GM18498 (cell line): ENCODE results near the gene FTO.
A peak's percentile ranks its signal among the peaks of the same experiment; 100 is the strongest.
"Not testable (repeated sequence)": the region's sequence is repeated elsewhere in the genome, so short reads cannot be mapped to it uniquely, and the experiment has no call there.

Experiments used
- ATAC-seq: cut with Tn5 transposase; IDR thresholded peaks from one replicate; pipeline ENCODE4 v1.9.1; 2021; ENCODE audit warnings: mild to moderate bottlenecking, moderate library complexity; ENCODE audit not compliant: unreplicated experiment

Gene FTO

GRCh38 chr16:53821487-53821886 is 117.5 kb downstream of the FTO start:
- no peak for ATAC-seq

DNA sequence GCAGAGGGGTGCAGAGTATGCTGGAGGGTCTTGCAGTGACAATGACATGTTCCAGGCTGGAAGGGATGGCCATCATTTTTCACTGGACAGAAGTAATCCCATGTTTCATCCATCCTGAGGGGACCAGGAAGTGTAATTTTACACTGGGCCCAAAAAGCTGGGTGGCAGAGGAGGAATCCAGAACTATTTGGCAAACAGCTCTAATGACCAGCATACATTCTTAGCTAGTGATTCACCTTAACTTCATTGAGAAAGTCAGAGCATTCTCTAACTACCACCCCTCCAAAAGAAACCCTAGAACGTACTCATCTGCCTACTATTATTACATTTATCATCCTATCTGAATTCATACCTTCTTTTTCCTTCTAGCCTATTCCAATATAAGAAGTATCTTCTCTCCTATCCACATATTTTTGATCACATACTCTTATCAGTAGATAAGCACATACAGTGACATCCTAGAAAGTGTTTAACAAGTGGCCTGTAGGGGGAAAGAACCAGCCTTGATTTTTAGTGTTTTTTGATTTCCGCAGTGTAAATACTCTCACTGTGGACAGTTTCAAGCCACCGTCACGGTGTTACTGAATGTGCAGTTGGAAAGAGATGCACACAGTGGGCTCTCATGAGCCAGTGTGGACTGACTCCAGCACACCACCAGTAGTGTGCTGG is 118.1 kb downstream of the FTO start:
- no peak for ATAC-seq

DNA sequence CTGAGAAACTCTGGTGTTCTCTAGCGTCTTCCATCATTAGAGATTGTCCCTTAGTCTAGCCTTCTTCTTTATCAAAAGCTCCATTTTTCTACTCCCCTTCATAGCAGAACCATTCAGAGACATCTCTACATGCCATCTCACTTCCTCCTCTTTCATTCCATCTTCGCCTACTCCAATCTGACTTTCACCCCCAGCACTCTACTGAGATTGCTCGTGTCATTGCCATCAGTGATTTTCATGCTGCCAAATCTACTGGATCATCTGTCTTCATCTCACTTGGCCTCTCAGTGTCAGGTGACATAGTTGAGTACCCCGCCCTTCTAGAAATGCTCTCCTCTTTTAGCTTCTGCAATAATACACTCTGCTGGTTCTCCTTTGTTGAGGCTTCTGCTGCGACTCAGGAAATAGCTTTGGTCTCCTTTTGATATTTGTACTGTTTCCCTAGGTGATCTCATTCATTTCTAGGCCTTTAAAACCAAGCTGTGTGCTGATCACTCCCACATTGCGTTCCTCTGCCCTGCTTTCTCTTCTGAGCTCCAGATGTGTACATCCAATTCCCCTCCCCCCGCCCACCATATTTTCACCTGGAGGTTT is 119.1 kb downstream of the FTO start:
- no peak for ATAC-seq

- no peak for ATAC-seq
Observed at GRCh38 chr16:53826658-53827057, 122.7 kb downstream of the FTO start.

GRCh38 chr16:53827741-53828140 is 123.8 kb downstream of the FTO start:
- ATAC-seq = no peak

DNA sequence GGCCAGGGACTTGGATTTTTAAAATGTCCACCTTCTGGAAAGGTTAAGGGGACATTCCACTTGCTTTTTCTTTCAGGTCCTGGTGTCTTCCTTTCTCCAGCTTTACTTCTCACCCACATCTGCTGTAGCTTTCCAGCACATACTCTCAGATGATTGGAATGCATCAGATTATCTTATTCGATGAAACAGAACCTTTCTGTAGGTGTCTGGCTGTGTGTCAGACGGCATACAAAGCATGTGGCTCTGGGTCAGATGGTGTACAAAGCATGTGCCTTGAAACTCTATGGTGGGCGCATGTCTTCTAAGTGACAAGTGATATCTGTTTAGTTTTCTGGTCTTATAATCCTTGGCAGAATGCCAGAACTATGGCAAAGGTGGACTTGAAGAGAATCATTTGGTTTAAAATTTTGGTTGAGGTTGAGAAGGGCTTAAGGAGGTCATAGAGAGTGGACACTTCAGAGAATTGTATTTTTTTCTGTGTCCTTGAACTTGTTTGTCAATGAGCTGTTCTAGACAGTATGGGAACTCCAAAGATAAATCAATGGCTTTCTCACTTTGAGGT is 125.3 kb downstream of the FTO start:
- ATAC-seq = no peak

DNA sequence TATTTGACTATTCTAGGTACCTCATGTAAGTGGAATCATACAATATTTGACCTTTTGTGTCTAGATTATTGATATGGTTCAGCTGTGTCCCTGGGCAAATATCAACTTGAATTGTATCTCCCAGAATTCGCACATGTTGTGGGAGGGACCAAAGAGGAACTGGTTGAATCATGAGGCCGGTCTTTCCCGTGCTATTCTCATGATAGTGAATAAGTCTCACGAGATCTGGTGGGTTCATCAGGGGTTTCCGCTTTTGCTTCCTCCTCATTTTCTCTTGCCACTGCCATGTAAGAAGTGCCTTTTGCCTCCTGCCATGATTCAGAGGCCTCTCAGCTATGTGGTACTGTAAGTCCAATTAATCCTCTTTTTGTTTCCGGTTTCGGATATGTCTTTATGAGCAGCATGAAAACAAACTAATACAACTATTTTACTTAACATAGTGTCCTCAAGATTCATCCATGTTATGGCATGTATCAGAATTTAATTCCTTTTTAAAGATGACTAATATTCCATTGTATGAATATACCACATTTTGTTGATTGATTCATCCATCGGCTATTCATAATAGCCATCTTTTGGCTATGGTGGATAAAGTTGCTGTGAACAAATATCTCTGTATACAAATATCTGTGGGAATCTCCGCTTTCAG is 129.1 kb downstream of the FTO start:
- ATAC-seq = no peak

GRCh38 chr16:53836142-53836541 is 132.2 kb downstream of the FTO start:
- no peak for ATAC-seq

DNA sequence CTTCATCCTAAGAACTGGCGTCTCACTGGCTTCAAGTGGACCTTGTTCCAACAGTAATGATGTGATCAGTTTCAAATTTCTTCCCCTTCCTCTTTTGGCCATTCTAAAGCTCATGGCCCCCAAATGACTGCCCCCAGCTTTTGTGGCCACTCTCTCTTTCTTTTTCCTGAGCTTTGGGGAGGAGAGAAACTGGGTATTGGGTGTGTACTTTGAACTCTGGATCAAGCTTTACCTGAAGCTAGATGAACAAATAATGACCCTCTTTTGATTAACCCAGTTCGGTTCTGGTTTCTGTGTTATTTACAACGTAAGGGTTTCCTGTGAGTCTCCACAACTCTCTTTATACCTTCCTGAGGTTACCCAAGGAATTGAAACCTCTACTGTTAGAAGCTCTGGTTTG is 132.7 kb downstream of the FTO start:
- no peak for ATAC-seq

GRCh38 chr16:53837426-53837825 is 133.5 kb downstream of the FTO start:
- ATAC-seq = no peak

- no peak for ATAC-seq
Observed at GRCh38 chr16:53839150-53839549, 135.2 kb downstream of the FTO start.

GRCh38 chr16:53840456-53840855 is 136.5 kb downstream of the FTO start:
- peak; percentile 87 for ATAC-seq

GRCh38 chr16:53841884-53842283 is 137.9 kb downstream of the FTO start:
- no peak for ATAC-seq

- no peak for ATAC-seq
Observed at GRCh38 chr16:53843084-53843483, 139.1 kb downstream of the FTO start.

GRCh38 chr16:53844804-53845203 is 140.8 kb downstream of the FTO start:
- ATAC-seq = no peak

- not testable (repeated sequence) for ATAC-seq
Observed at GRCh38 chr16:53846549-53846948, 142.6 kb downstream of the FTO start.

DNA sequence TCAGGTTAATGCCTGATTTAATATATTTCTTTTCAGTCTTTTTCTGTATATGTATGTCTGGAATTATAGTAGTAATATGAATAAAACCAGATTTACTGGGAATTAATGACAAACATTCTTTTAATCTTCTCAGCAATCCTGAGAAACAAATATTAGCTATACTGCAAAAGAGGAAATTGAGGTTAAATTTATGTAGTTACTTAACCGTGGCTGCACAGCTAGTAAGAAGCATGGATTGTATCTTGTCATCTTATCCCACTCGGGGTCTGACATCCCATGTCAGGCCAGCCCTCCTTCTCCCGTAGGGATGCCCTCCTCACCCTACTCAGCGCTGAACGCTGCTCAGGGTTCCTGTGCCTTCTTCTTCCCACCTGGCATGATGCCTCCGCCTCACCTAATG is 143.0 kb downstream of the FTO start:
- ATAC-seq = no peak

DNA sequence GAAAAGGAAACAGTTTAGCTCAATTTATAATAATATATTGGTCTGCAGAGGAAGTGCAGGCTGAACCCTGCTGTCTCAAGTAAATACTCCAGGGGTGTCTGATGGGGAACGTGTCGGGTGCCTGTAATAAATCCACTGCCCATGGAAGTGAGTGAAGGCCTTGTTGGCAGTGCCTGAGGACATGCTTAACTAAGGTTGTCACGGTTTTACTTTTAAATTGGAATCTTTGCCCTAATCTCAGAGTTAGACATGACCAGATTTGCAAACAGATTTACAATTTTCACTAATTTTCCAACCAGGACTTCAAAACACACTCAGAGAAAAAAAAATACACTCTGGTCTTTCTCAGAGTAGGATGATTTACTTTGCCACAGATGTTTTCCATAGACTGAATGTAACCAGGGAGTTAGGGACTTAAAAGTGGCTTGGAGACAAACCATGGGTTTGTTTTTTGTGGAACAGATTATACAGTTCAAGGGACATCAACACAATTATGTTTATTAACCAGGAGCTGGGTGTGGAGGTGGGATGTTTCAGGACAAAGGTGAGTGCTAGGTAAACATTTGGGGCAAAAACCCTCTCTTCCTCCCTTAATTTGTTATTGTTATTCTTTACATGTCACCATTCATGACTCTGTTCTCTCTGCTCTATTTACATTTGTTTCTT is 144.5 kb downstream of the FTO start:
- no peak for ATAC-seq

DNA sequence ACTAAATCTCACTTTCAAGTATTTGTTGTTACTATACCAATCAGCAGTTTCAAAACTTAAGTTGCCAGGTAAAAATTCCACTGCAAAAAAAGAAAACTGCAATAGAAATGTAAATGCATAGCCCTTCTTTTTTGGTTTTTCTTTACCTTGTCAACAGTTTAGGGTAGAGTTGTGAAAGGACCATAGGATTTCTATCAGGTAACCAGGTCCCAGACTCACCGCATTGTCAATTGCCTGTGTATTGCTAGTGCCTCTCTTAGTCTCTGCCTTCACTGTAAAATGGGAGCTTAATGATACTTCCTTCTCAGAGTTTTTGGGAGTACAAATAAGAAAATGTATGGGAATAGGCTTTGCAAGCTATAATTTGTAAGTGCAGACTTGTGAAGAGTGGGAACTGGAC is 145.0 kb downstream of the FTO start:
- ATAC-seq = no peak

DNA sequence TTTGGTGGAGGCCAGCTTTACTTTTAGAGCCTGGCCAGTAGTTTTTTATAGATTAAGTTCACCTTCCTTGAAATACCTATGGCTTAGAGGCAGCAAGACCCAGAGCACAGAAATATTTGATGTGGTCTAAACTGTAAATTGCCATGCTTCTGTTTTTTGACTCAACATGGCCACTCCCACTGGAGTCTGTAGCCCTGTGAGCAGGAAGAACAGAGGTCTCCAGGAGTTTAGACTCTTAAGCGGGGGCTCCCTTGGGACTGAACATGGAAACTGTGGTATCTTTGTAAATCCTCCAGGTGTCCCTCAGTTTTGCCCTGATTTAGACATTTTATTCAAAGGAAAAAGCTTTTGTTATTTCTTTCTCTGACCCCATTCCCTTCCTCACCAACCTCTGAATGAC is 145.6 kb downstream of the FTO start:
- no peak for ATAC-seq

DNA sequence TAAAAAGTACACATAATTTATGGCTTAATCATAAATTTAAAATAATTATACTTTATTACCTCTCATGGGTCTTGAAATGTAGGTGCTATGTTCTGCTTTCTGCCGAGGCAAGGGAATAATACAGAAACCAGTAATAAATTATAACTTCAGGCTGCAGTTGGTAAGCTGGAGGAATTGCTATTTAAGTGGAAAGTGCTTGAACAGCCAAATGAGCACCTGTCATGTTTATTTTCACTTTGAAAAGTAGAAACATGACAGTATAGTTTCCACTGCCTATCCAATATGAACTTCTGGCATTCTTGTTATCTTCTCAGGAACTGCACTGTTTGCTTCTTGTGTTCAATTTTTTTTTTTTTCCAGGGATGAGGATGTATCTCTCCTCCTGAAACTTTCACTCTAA is 146.0 kb downstream of the FTO start:
- ATAC-seq = no peak

- ATAC-seq = no peak
Observed at GRCh38 chr16:53852678-53853077, 148.7 kb downstream of the FTO start.
